NCI-H1105 (cell line): ENCODE measurements around the gene RTL1.

Experiments
- DNase-seq: peaks from one replicate; lab custom pipeline; 2025; lab: John Stamatoyannopoulos, UW

The RTL1 gene

GRCh38 chr14:100903672-100904185 is at the start of gene RTL1:
RTL1 (minus strand) TSS chr14:100903722; CDS start chr14:100884788, 18,934 bp downstream.
- DNase-seq = no peak

- no peak for DNase-seq
These were observed 46.5 kb upstream of the RTL1 start for GRCh38 chr14:100950024-100950423.

GRCh38 chr14:100944052-100944451 is 40.5 kb upstream of the RTL1 start:
- DNase-seq = no peak

- no peak for DNase-seq
These were observed 26.7 kb upstream of the RTL1 start for GRCh38 chr14:100930270-100930669.

GRCh38 chr14:100915560-100915959 is 12.0 kb upstream of the RTL1 start:
- no peak for DNase-seq

GRCh38 chr14:100914597-100915021 is 11.1 kb upstream of the RTL1 start:
- no peak for DNase-seq

- DNase-seq = no peak
These were observed 8.3 kb upstream of the RTL1 start for GRCh38 chr14:100911665-100912316.

- DNase-seq = no peak
These were observed 7.6 kb upstream of the RTL1 start for GRCh38 chr14:100910888-100911664.

GRCh38 chr14:100909439-100909838 is 5.9 kb upstream of the RTL1 start:
- DNase-seq = no peak

- DNase-seq = no peak
These were observed 3.7 kb upstream of the RTL1 start for GRCh38 chr14:100907240-100907639.

GRCh38 chr14:100906420-100906819 is 2.9 kb upstream of the RTL1 start:
- peak; percentile 21 for DNase-seq

GRCh38 chr14:100905166-100905565 is 1.6 kb upstream of the RTL1 start:
- no peak for DNase-seq

- no peak for DNase-seq
These were observed 975 bp upstream of the RTL1 start for GRCh38 chr14:100904307-100905087.

- no peak for DNase-seq
These were observed 421 bp downstream of the RTL1 start for GRCh38 chr14:100903134-100903468.

- DNase-seq = no peak
These were observed 1.0 kb downstream of the RTL1 start for GRCh38 chr14:100902295-100903133.

- no peak for DNase-seq
These were observed 1.9 kb downstream of the RTL1 start for GRCh38 chr14:100901391-100902183.

GRCh38 chr14:100900837-100901390 is 2.6 kb downstream of the RTL1 start:
- no peak for DNase-seq

GRCh38 chr14:100899884-100900771 is 3.4 kb downstream of the RTL1 start:
- DNase-seq = no peak
